ENCODE measurements around the gene CDKAL1.
"Not testable (repeated sequence)": the region's sequence is repeated elsewhere in the genome, so short reads cannot be mapped to it uniquely, and the experiment has no call there.

Gene CDKAL1

GRCh38 chr6:21208796-21209186 is 674.5 kb downstream of the CDKAL1 start:
- DNase-seq (ENCODE audit: low spot score), result no peak

GRCh38 chr6:21213492-21213891 is 679.2 kb downstream of the CDKAL1 start:
- DNase-seq (ENCODE audit: low spot score), result no peak

GRCh38 chr6:21214738-21215448 is 680.6 kb downstream of the CDKAL1 start:
- no peak for DNase-seq (ENCODE audit: low spot score)

- no peak for DNase-seq (ENCODE audit: low spot score)
Measured at GRCh38 chr6:21219241-21219640, 685.0 kb downstream of the CDKAL1 start.

- DNase-seq (ENCODE audit: low spot score), result no peak
Measured at GRCh38 chr6:21219856-21220255, 685.6 kb downstream of the CDKAL1 start.

GRCh38 chr6:21220271-21220987 is 686.2 kb downstream of the CDKAL1 start:
- no peak for DNase-seq (ENCODE audit: low spot score)

- no peak for DNase-seq (ENCODE audit: low spot score)
Measured at GRCh38 chr6:21222656-21223055, 688.4 kb downstream of the CDKAL1 start.

GRCh38 chr6:21225912-21226311 is 691.7 kb downstream of the CDKAL1 start:
- DNase-seq (ENCODE audit: low spot score), result no peak

GRCh38 chr6:21227486-21227885 is 693.2 kb downstream of the CDKAL1 start:
- DNase-seq (ENCODE audit: low spot score), result no peak

- no peak for DNase-seq (ENCODE audit: low spot score)
Measured at GRCh38 chr6:21228411-21228810, 694.2 kb downstream of the CDKAL1 start.

- no peak for DNase-seq (ENCODE audit: low spot score)
Measured at GRCh38 chr6:21228876-21229460, 694.7 kb downstream of the CDKAL1 start.

GRCh38 chr6:21230536-21230935 is 696.3 kb downstream of the CDKAL1 start:
- no peak for DNase-seq (ENCODE audit: low spot score)

- no peak for DNase-seq (ENCODE audit: low spot score)
Measured at GRCh38 chr6:21235162-21235561, 700.9 kb downstream of the CDKAL1 start.

- DNase-seq (ENCODE audit: low spot score), result no peak
Measured at GRCh38 chr6:21238208-21238607, 704.0 kb downstream of the CDKAL1 start.

- DNase-seq (ENCODE audit: low spot score), result no peak
Measured at GRCh38 chr6:21240709-21241108, 706.5 kb downstream of the CDKAL1 start.

- DNase-seq (ENCODE audit: low spot score), result no peak
Measured at GRCh38 chr6:21241231-21242130, 707.2 kb downstream of the CDKAL1 start.

GRCh38 chr6:21244897-21245470 is 710.7 kb downstream of the CDKAL1 start:
- no peak for DNase-seq (ENCODE audit: low spot score)

- no peak for DNase-seq (ENCODE audit: low spot score)
Measured at GRCh38 chr6:21245488-21245887, 711.2 kb downstream of the CDKAL1 start.

- DNase-seq (ENCODE audit: low spot score), result no peak
Measured at GRCh38 chr6:21246075-21246474, 711.8 kb downstream of the CDKAL1 start.

GRCh38 chr6:21254460-21254859 is 720.2 kb downstream of the CDKAL1 start:
- DNase-seq (ENCODE audit: low spot score), result not testable (repeated sequence)

GRCh38 chr6:21256197-21256596 is 721.9 kb downstream of the CDKAL1 start:
- DNase-seq (ENCODE audit: low spot score), result no peak

- DNase-seq (ENCODE audit: low spot score), result no peak
Measured at GRCh38 chr6:21257125-21257524, 722.9 kb downstream of the CDKAL1 start.

Data from AG20443 (cell line).